Skeletal muscle satellite cell (primary cell): ENCODE data around the gene ITGA1.

Source experiments
- H3K27me3 ChIP-seq: 2 replicates; pipeline ENCODE4 v1.7.0; 2013; ENCODE audit warnings: low read length; ENCODE audit not compliant: control insufficient read depth, insufficient read depth
- H3K36me3 ChIP-seq: 2 replicates; pipeline ENCODE4 v1.7.0; 2013; ENCODE audit warnings: mild to moderate bottlenecking, control low read depth, low read length; ENCODE audit not compliant: insufficient read depth
- H3K4me1 ChIP-seq: 2 replicates; pipeline ENCODE4 v1.7.0; 2013; ENCODE audit warnings: low read length; ENCODE audit not compliant: control insufficient read depth, insufficient read depth
- H3K4me2 ChIP-seq: 2 replicates; pipeline ENCODE4 v1.7.0; 2013; ENCODE audit warnings: mild to moderate bottlenecking, low read length
- H3K4me3 ChIP-seq: 2 replicates; pipeline ENCODE4 v1.7.0; 2013; ENCODE audit warnings: low read length
- H3K9ac ChIP-seq: 2 replicates; pipeline ENCODE4 v1.7.0; 2013; ENCODE audit warnings: mild to moderate bottlenecking, low read depth, low read length, moderate library complexity
- H3K9me3 ChIP-seq: replicated peaks from 2 replicates; pipeline ENCODE4 v1.7.0; 2013; ENCODE audit warnings: mild to moderate bottlenecking, control low read depth, low read length

The ITGA1 gene

GRCh38 chr5:52888363-52888762, 100.6 kb downstream of the ITGA1 start:
- no peak overlapping the region for H3K4me2 ChIP-seq
- H3K9me3 ChIP-seq = no peaks in the 10 kb centered on the region
- no peaks in the 10 kb centered on the region for H3K27me3 ChIP-seq
- H3K4me3 ChIP-seq = no peak overlapping the region
- no peaks in the 10 kb centered on the region for H3K36me3 ChIP-seq
- H3K4me1 ChIP-seq = peaks cover 9% of the 10 kb centered on the region
- H3K9ac ChIP-seq = no peak overlapping the region

- Histone ChIP-seq H3K9ac (no peak overlapping the region), H3K27me3 (no peaks in the 10 kb centered on the region), H3K4me2 (no peak overlapping the region), H3K36me3 (no peaks in the 10 kb centered on the region), H3K4me3 (no peak overlapping the region), H3K9me3 (no peaks in the 10 kb centered on the region), H3K4me1 (peaks cover 26% of the 10 kb centered on the region)
Observed at GRCh38 chr5:52892242-52892878, 104.6 kb downstream of the ITGA1 start.

- peaks cover 26% of the 10 kb centered on the region for H3K4me1 ChIP-seq
- no peaks in the 10 kb centered on the region for H3K27me3 ChIP-seq
- H3K4me2 ChIP-seq = peak overlapping the region; percentile 15
- no peaks in the 10 kb centered on the region for H3K9me3 ChIP-seq
- no peak overlapping the region for H3K4me3 ChIP-seq
- no peaks in the 10 kb centered on the region for H3K36me3 ChIP-seq
- no peak overlapping the region for H3K9ac ChIP-seq
Observed at GRCh38 chr5:52893105-52893504, 105.4 kb downstream of the ITGA1 start.

- no peak overlapping the region for H3K9ac ChIP-seq
- no peak overlapping the region for H3K4me2 ChIP-seq
- peaks cover 26% of the 10 kb centered on the region for H3K4me1 ChIP-seq
- H3K4me3 ChIP-seq = no peak overlapping the region
- H3K36me3 ChIP-seq = no peaks in the 10 kb centered on the region
- H3K27me3 ChIP-seq = no peaks in the 10 kb centered on the region
- no peaks in the 10 kb centered on the region for H3K9me3 ChIP-seq
Observed at GRCh38 chr5:52893863-52894262, 106.1 kb downstream of the ITGA1 start.

- H3K4me2 ChIP-seq = no peak overlapping the region
Observed at GRCh38 chr5:52894451-52894850, 106.7 kb downstream of the ITGA1 start.

GRCh38 chr5:52895075-52895474, 107.4 kb downstream of the ITGA1 start:
- no peak overlapping the region for H3K9ac ChIP-seq
- H3K9me3 ChIP-seq = no peaks in the 10 kb centered on the region
- no peak overlapping the region for H3K4me2 ChIP-seq
- H3K4me1 ChIP-seq = peaks cover 26% of the 10 kb centered on the region
- no peak overlapping the region for H3K4me3 ChIP-seq
- H3K27me3 ChIP-seq = no peaks in the 10 kb centered on the region
- H3K36me3 ChIP-seq = no peaks in the 10 kb centered on the region

More at GRCh38 chr5:52894451-52894850, 106.7 kb downstream of the ITGA1 start:
- Histone ChIP-seq H3K27me3 (no peaks in the 10 kb centered on the region), H3K9ac (no peak overlapping the region), H3K36me3 (no peaks in the 10 kb centered on the region), H3K4me3 (no peak overlapping the region), H3K9me3 (no peaks in the 10 kb centered on the region), H3K4me1 (peaks cover 26% of the 10 kb centered on the region)

GRCh38 chr5:52895572-52896413, 108.1 kb downstream of the ITGA1 start:
- Histone ChIP-seq H3K9me3 (peaks cover under 1% of the 10 kb centered on the region), H3K9ac (no peak overlapping the region), H3K4me1 (peaks cover 26% of the 10 kb centered on the region), H3K36me3 (no peaks in the 10 kb centered on the region), H3K27me3 (no peaks in the 10 kb centered on the region), H3K4me3 (no peak overlapping the region), H3K4me2 (no peak overlapping the region)

GRCh38 chr5:52896534-52897237, 109.0 kb downstream of the ITGA1 start:
- no peak overlapping the region for H3K9ac ChIP-seq
- peaks cover 3% of the 10 kb centered on the region for H3K9me3 ChIP-seq
- no peaks in the 10 kb centered on the region for H3K36me3 ChIP-seq
- H3K4me2 ChIP-seq = no peak overlapping the region
- H3K4me3 ChIP-seq = no peak overlapping the region
- peaks cover 26% of the 10 kb centered on the region for H3K4me1 ChIP-seq
- H3K27me3 ChIP-seq = no peaks in the 10 kb centered on the region

GRCh38 chr5:52897238-52897614, 109.5 kb downstream of the ITGA1 start:
- Histone ChIP-seq H3K9me3 (peaks cover 7% of the 10 kb centered on the region), H3K9ac (no peak overlapping the region), H3K4me3 (no peak overlapping the region), H3K4me1 (peaks cover 26% of the 10 kb centered on the region), H3K4me2 (no peak overlapping the region), H3K27me3 (no peaks in the 10 kb centered on the region), H3K36me3 (no peaks in the 10 kb centered on the region)

- Histone ChIP-seq H3K27me3 (no peaks in the 10 kb centered on the region), H3K4me2 (no peak overlapping the region), H3K9ac (no peak overlapping the region), H3K4me3 (no peak overlapping the region), H3K36me3 (no peaks in the 10 kb centered on the region), H3K9me3 (peaks cover 8% of the 10 kb centered on the region), H3K4me1 (peaks cover 15% of the 10 kb centered on the region)
Observed at GRCh38 chr5:52898961-52899680, 111.4 kb downstream of the ITGA1 start.

- Histone ChIP-seq H3K4me1 (peaks cover 5% of the 10 kb centered on the region), H3K36me3 (no peaks in the 10 kb centered on the region)
Observed at GRCh38 chr5:52903142-52903541, 115.4 kb downstream of the ITGA1 start.

More at GRCh38 chr5:52903142-52903541, 115.4 kb downstream of the ITGA1 start:
- H3K9ac ChIP-seq = no peak overlapping the region
- H3K27me3 ChIP-seq = no peaks in the 10 kb centered on the region
- peak overlapping the region; percentile 21 for H3K4me2 ChIP-seq
- no peak overlapping the region for H3K4me3 ChIP-seq
- H3K9me3 ChIP-seq = peaks cover 8% of the 10 kb centered on the region
